Peyer's patch (tissue), 4 donors: ENCODE data around the gene RSRC1. TPM values are rescaled to one million over a fixed set of nuclear protein-coding genes. Genes with fewer than 3 reads are reported as not detected.

Source experiments
- DNase-seq, 3 donors: peaks; one replicate each; pipeline ENCODE4 v3.0.0-alpha.2; 2017 to 2019
- H3K27ac ChIP-seq, 4 donors: fragments of 200-600 bp; sonication (generic); one replicate each; pipeline ENCODE4 v1.5.1; 2016 to 2019
- H3K27me3 ChIP-seq, 2 donors: fragments of 200-600 bp; sonication (generic); one replicate each; pipeline ENCODE4 v1.5.1; 2019
- H3K36me3 ChIP-seq, 3 donors: fragments of 200-600 bp; sonication (generic); one replicate each; pipeline ENCODE4 v1.5.1; 2016 to 2019
- H3K4me1 ChIP-seq, 4 donors: fragments of 200-600 bp; sonication (generic); one replicate each; pipeline ENCODE4 v1.5.1; 2016 to 2019
- H3K4me3 ChIP-seq, 4 donors: fragments of 200-600 bp; sonication (generic); 1 replicate in 3 of 4; 2 replicates in 1 of 4; pipeline ENCODE4 v1.5.1; 2016 to 2019; ENCODE audit warnings: mild to moderate bottlenecking in 1 of 4
- H3K9me3 ChIP-seq, 4 donors: fragments of 200-600 bp; sonication (generic); one replicate each; pipeline ENCODE4 v1.5.1; 2016 to 2019; ENCODE audit warnings: mild to moderate bottlenecking in 1 of 4
- CTCF ChIP-seq, 6 experiments: fragments of 450-650 bp in 4 of 6; fragments of 200-600 bp in 2 of 6; sonication (generic) in 1 of 6; IDR thresholded peaks; one replicate each; pipeline ENCODE4 v1.5.1; 2017 to 2019; ENCODE audit warnings: antibody characterized with exemption in 6 of 6, mild to moderate bottlenecking in 3 of 6, moderate library complexity in 1 of 6
- POLR2A ChIP-seq, 2 donors: fragments of 450-650 bp; IDR thresholded peaks; one replicate each; pipeline ENCODE4 v1.5.1; 2017; ENCODE audit warnings: antibody characterized with exemption in 2 of 2, mild to moderate bottlenecking in 2 of 2, moderate library complexity in 2 of 2
- total RNA-seq, 4 donors: library from RNA; depleted of rRNA; stranded (reverse); fragments of >200 nt; gene quantifications; one replicate each; pipeline ENCODE4 v1.1.0, GENCODE V29; 2016

The RSRC1 gene
- total RNA-seq, 4 donors from 2014 or later = 12.4 to 152 (median 29.4) TPM

- Histone ChIP-seq H3K4me1 (no peaks in the 10 kb centered on the region), H3K4me3 (no peak overlapping the region), H3K9me3 (no peaks in the 10 kb centered on the region), H3K27me3 (no peaks in the 10 kb centered on the region), H3K27ac (no peak overlapping the region), H3K36me3 (no peaks in the 10 kb centered on the region)
- no peak for DNase-seq
- TF ChIP-seq CTCF (IDR thresholded peaks at IDR 0.05) (no peak), POLR2A (IDR thresholded peaks at IDR 0.05) (no peak)
Observed at GRCh38 chr3:158379517-158379916, 269.6 kb downstream of the RSRC1 start.

DNA sequence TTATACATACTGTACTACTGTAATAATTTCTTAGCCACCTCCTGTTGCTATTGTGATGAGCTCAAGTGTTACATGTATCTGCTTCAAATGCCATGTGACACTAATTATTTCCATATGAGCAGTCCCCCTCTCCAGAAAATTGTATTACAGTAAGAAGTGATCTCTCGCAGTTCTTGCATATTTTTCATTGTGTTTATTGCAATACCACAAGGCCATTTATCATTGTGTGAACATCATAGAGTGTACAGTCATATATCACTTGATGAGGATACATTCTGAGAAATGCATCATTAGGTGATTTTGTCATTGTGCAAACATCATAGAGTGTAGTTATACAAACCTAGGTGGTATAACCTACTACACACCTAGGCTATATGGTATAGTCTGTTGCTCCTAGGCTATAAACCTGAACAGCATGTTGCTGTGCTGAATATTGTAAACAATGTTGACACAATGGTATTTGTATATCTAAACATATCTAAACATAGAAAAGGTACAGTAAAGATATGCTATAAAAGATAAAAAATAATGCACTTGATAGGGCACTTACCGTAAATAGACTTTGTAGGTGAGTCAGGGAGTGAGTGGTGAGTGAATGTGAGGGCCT lies 271.5 kb downstream of the RSRC1 start:
- no peaks in the 10 kb centered on the region for H3K27me3 ChIP-seq
- no peak overlapping the region for H3K27ac ChIP-seq
- no peaks in the 10 kb centered on the region for H3K36me3 ChIP-seq
- no peaks in the 10 kb centered on the region for H3K4me1 ChIP-seq
- TF ChIP-seq CTCF (IDR thresholded peaks at IDR 0.05) (no peak), POLR2A (IDR thresholded peaks at IDR 0.05) (no peak)
- no peaks in the 10 kb centered on the region for H3K9me3 ChIP-seq
- no peak for DNase-seq
- H3K4me3 ChIP-seq = no peak overlapping the region

DNA sequence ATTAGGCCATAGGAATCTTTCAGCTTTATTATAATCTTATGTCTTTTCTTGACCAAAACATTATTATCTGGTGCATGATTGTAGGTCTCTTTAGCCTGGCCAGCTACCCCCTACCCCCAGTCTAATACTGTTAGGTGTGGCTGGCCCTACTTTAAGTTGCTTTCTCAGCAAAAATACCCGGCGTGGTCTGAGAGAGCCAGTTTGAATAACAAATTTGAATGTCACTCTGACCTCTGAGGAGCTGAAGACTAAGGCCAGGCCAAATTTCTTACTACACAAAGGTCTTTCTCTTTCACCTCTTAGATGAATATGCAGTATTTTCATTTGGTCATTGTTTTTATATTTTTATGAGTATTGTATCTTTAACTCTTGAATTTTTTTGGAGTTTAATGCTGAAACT lies 272.6 kb downstream of the RSRC1 start:
- Histone ChIP-seq H3K4me3 (no peak overlapping the region), H3K4me1 (no peaks in the 10 kb centered on the region), H3K9me3 (no peaks in the 10 kb centered on the region), H3K27me3 (no peaks in the 10 kb centered on the region), H3K36me3 (no peaks in the 10 kb centered on the region), H3K27ac (no peak overlapping the region)
- DNase-seq = no peak
- TF ChIP-seq CTCF (IDR thresholded peaks at IDR 0.05) (no peak), POLR2A (IDR thresholded peaks at IDR 0.05) (no peak)

DNA sequence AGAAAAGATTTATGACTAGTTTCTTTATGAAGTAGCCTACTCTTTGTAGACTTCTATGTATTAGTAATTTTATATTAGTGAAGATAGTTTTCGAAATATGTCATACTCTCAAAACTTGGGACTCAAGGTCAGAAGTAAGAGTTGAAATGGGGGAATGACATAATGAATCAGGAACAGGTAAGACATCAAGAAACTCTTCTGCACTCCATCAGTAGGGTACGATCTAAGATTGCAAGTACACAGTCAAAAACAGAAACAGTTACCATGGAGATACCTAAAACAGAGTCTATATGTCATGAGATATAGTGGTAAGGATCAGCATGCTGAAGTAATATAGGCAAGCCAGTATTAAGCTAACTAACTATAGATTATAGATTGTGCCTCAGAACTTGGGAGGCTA lies 274.1 kb downstream of the RSRC1 start:
- Histone ChIP-seq H3K9me3 (no peaks in the 10 kb centered on the region), H3K27me3 (no peaks in the 10 kb centered on the region), H3K4me1 (no peaks in the 10 kb centered on the region), H3K27ac (no peak overlapping the region), H3K4me3 (no peak overlapping the region), H3K36me3 (no peaks in the 10 kb centered on the region)
- no peak for TF ChIP-seq POLR2A (IDR thresholded peaks at IDR 0.05)
- no peak for TF ChIP-seq CTCF (IDR thresholded peaks at IDR 0.05)
- no peak for DNase-seq

DNA sequence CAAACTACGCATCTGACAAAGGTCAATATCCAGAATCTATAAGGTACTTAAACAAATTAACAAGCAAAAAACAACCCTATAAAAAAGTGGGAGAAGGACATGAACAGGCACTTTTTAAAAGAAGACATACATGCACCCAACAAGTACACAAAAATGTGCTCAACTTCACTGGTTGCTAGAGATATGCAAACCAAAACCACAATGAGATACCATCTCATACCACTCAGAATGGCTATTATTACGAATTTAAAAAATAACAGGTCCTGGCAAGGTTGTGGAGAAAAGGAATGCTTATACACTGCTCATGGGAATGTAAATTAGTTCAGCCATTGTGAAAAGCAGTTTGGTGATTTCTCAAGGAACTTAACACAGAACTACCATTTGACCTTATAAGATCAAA lies 285.5 kb downstream of the RSRC1 start:
- peaks cover 0 to 4% (median 0%) of the 10 kb centered on the region in 4 donors for H3K9me3 ChIP-seq
- DNase-seq = no peak
- no peaks in the 10 kb centered on the region for H3K27me3 ChIP-seq
- no peak overlapping the region for H3K27ac ChIP-seq
- H3K4me1 ChIP-seq = no peaks in the 10 kb centered on the region
- no peaks in the 10 kb centered on the region for H3K36me3 ChIP-seq
- H3K4me3 ChIP-seq = no peak overlapping the region
- TF ChIP-seq POLR2A (IDR thresholded peaks at IDR 0.05) (no peak), CTCF (IDR thresholded peaks at IDR 0.05) (no peak)

GRCh38 chr3:158402590-158402989 lies 292.7 kb downstream of the RSRC1 start:
- Histone ChIP-seq H3K27me3 (no peaks in the 10 kb centered on the region), H3K4me1 (no peaks in the 10 kb centered on the region), H3K36me3 (no peaks in the 10 kb centered on the region), H3K27ac (no peak overlapping the region), H3K4me3 (no peak overlapping the region), H3K9me3 (no peaks in the 10 kb centered on the region)
- no peak for TF ChIP-seq POLR2A (IDR thresholded peaks at IDR 0.05)
- no peak for TF ChIP-seq CTCF (IDR thresholded peaks at IDR 0.05)
- no peak for DNase-seq
